WTC11 (cell line): ENCODE data around the gene RABGEF1. TPM values are rescaled to one million over a fixed set of nuclear protein-coding genes. Genes with fewer than 3 reads are reported as not detected.

Source experiments
- ATAC-seq: fragments of 200-7000 bp; cut with Tn5 transposase; 2 replicates; pipeline ENCODE4 v1.10.0; 2021; ENCODE audit warnings: mild to moderate bottlenecking, moderate library complexity
- CTCF ChIA-PET: fragments of 300-600 bp; sonication (Branson Sonifier 250); formaldehyde crosslinking; loops from one replicate; lab custom pipeline; 2021; ENCODE audit warnings: antibody characterized with exemption; lab: Charles Lee
- POLR2A ChIA-PET: fragments of 350-600 bp; sonication (Branson Sonifier 250); formaldehyde crosslinking; loops from one replicate; lab custom pipeline; 2021; ENCODE audit warnings: antibody characterized with exemption; lab: Charles Lee
- DNase-seq: peaks from one replicate; pipeline ENCODE4 v3.0.0; 2021; ENCODE audit warnings: low spot score
- H3K27ac Mint-ChIP-seq: 2 replicates; pipeline ENCODE4 v1.8.0; 2021; ENCODE audit warnings: mixed read lengths
- H3K27me3 Mint-ChIP-seq: 2 replicates; pipeline ENCODE4 v1.8.0; 2021; ENCODE audit warnings: low read depth, mild to moderate bottlenecking, moderate library complexity, mixed read lengths
- H3K36me3 Mint-ChIP-seq: 2 replicates; pipeline ENCODE4 v1.8.0; 2021; ENCODE audit warnings: mixed read lengths
- H3K4me1 Mint-ChIP-seq: 2 replicates; pipeline ENCODE4 v1.8.0; 2022; ENCODE audit warnings: mixed read lengths
- H3K4me3 Mint-ChIP-seq: 2 replicates; pipeline ENCODE4 v1.8.0; 2021; ENCODE audit warnings: mild to moderate bottlenecking, moderate library complexity, mixed read lengths
- H3K9me3 Mint-ChIP-seq: 2 replicates; pipeline ENCODE4 v1.8.0; 2021; ENCODE audit warnings: mixed read lengths
- AR ChIP-seq: fragments of 250-450 bp; sonication (Bioruptor Pico); IDR thresholded peaks from 2 replicates; pipeline ENCODE4 v1.9.0; 2021; ENCODE audit warnings: mild to moderate bottlenecking
- ATF3 ChIP-seq: sonication (generic); formaldehyde crosslinking; conservative IDR thresholded peaks from 2 replicates; pipeline ENCODE4 v1.8.1; 2022; ENCODE audit warnings: mild to moderate bottlenecking, missing genetic modification reagents
- E2F4 ChIP-seq: sonication (generic); formaldehyde crosslinking; IDR thresholded peaks from 2 replicates; pipeline ENCODE4 v1.8.1; 2022; ENCODE audit warnings: low read depth, mild to moderate bottlenecking, moderate library complexity, missing genetic modification reagents, borderline replicate concordance
- EMX1 ChIP-seq: fragments of 250-450 bp; sonication (Bioruptor Pico); IDR thresholded peaks from 2 replicates; pipeline ENCODE4 v1.8.0; 2021; ENCODE audit warnings: mild to moderate bottlenecking
- FOXK1 ChIP-seq: sonication (generic); formaldehyde crosslinking; IDR thresholded peaks from 2 replicates; pipeline ENCODE4 v1.8.0; 2022; ENCODE audit warnings: mild to moderate bottlenecking, moderate library complexity, missing genetic modification reagents
- GRHL2 ChIP-seq: fragments of 250-450 bp; sonication (Bioruptor Pico); IDR thresholded peaks from 2 replicates; pipeline ENCODE4 v1.8.0; 2022; ENCODE audit warnings: mild to moderate bottlenecking, moderate library complexity; ENCODE audit not compliant: insufficient replicate concordance, severe bottlenecking
- IRF2 ChIP-seq: sonication (generic); formaldehyde crosslinking; IDR thresholded peaks from 2 replicates; pipeline ENCODE4 v1.8.0; 2022; ENCODE audit warnings: low read depth, missing genetic modification reagents, borderline replicate concordance
- JUN ChIP-seq: sonication (generic); formaldehyde crosslinking; IDR thresholded peaks from 2 replicates; pipeline ENCODE4 v1.8.0; 2023; ENCODE audit warnings: mild to moderate bottlenecking, missing genetic modification reagents
- MXD4 ChIP-seq: fragments of 250-450 bp; sonication (Bioruptor Pico); IDR thresholded peaks from 2 replicates; pipeline ENCODE4 v1.8.0; 2021; ENCODE audit warnings: mild to moderate bottlenecking, moderate library complexity, borderline replicate concordance
- NFATC4 ChIP-seq: fragments of 250-450 bp; sonication (Bioruptor Pico); IDR thresholded peaks from 2 replicates; pipeline ENCODE4 v1.9.0; 2021; ENCODE audit warnings: mild to moderate bottlenecking
- NFYB ChIP-seq: sonication (generic); formaldehyde crosslinking; conservative IDR thresholded peaks from 2 replicates; pipeline ENCODE4 v1.8.0; 2022; ENCODE audit warnings: low read depth, missing genetic modification reagents
- PRDM15 ChIP-seq: sonication (generic); formaldehyde crosslinking; IDR thresholded peaks from 2 replicates; pipeline ENCODE4 v1.8.0; 2022; ENCODE audit warnings: missing genetic modification reagents
- SOX15 ChIP-seq: fragments of 250-450 bp; sonication (Bioruptor Pico); IDR thresholded peaks from 2 replicates; pipeline ENCODE4 v1.9.0; 2021; ENCODE audit warnings: mild to moderate bottlenecking
- ZNF219 ChIP-seq: sonication (generic); formaldehyde crosslinking; IDR thresholded peaks from 2 replicates; pipeline ENCODE4 v1.8.0; 2023; ENCODE audit warnings: missing genetic modification reagents, mild to moderate bottlenecking, borderline replicate concordance
- ZNF263 ChIP-seq: sonication (generic); formaldehyde crosslinking; IDR thresholded peaks from 2 replicates; pipeline ENCODE4 v1.8.1; 2022; ENCODE audit warnings: low read depth, mild to moderate bottlenecking, moderate library complexity, missing genetic modification reagents
- ZNF416 ChIP-seq: fragments of 250-450 bp; sonication (Bioruptor Pico); IDR thresholded peaks from 2 replicates; pipeline ENCODE4 v1.9.0; 2021; ENCODE audit warnings: mild to moderate bottlenecking, inconsistent platforms
- ZNF425 ChIP-seq: fragments of 250-450 bp; sonication (Bioruptor Pico); conservative IDR thresholded peaks from 2 replicates; pipeline ENCODE4 v1.9.0; 2021; ENCODE audit warnings: mild to moderate bottlenecking
- ZSCAN18 ChIP-seq: fragments of 250-450 bp; sonication (Bioruptor Pico); IDR thresholded peaks from 2 replicates; pipeline ENCODE4 v2.1.2; 2022; ENCODE audit warnings: mild to moderate bottlenecking, moderate library complexity
- total RNA-seq: library from RNA; stranded (reverse); gene quantifications from 3 replicates; pipeline ENCODE4 v1.2.3, GENCODE V29; 2021

The RABGEF1 gene
- total RNA-seq, 1 experiment from 2014 or later = 18.1 TPM

GRCh38 chr7:66697449-66698438 is 42.8 kb upstream of the RABGEF1 start:
- no peaks in the 10 kb centered on the region for H3K36me3 Mint-ChIP-seq
- POLR2A ChIA-PET = no interaction called here
- CTCF ChIA-PET = interaction anchor here (1.3 kb wide), 1 partner anchor 141 kb away, joined by 4 read pairs; no protein-coding TSS in a partner anchor
- H3K27ac Mint-ChIP-seq = no peak overlapping the region
- no peaks in the 10 kb centered on the region for H3K9me3 Mint-ChIP-seq
- no peaks in the 10 kb centered on the region for H3K27me3 Mint-ChIP-seq
- ATAC-seq = no peak
- no peak overlapping the region for H3K4me3 Mint-ChIP-seq
- TF ChIP-seq ATF3 (CRISPR knock-in tag) = no peak
- TF ChIP-seq ZNF219 (CRISPR knock-in tag) = no peak
- TF ChIP-seq NFATC4 (CRISPR knock-in tag) = no peak
- no peak for TF ChIP-seq JUN (CRISPR knock-in tag)
- no peak for TF ChIP-seq ZSCAN18 (CRISPR knock-in tag)
- no peak for TF ChIP-seq SOX15 (CRISPR knock-in tag)
- TF ChIP-seq ZNF425 (CRISPR knock-in tag) = no peak
- TF ChIP-seq PRDM15 (CRISPR knock-in tag) = no peak
- no peak for TF ChIP-seq E2F4 (CRISPR knock-in tag)
- TF ChIP-seq ZNF416 (CRISPR knock-in tag) = no peak
- TF ChIP-seq MXD4 (CRISPR knock-in tag) = no peak
- TF ChIP-seq FOXK1 = no peak
- TF ChIP-seq IRF2 (CRISPR knock-in tag) = no peak
- no peak for TF ChIP-seq GRHL2 (CRISPR knock-in tag)
- TF ChIP-seq AR (CRISPR knock-in tag) = no peak
- TF ChIP-seq NFYB (CRISPR knock-in tag) = no peak
- no peak for TF ChIP-seq EMX1
- no peak for TF ChIP-seq ZNF263 (CRISPR knock-in tag)
- peaks cover 6% of the 10 kb centered on the region for H3K4me1 Mint-ChIP-seq
- no peak for DNase-seq
